Nephron progenitor cell (in vitro differentiated cells): ENCODE data around the gene DDX47.

ENCODE experiments used
- DNase-seq: peaks from one replicate; pipeline ENCODE4 v3.0.0; 2021
- H3K27ac Mint-ChIP-seq: 2 replicates; pipeline ENCODE4 v1.8.0; 2021; ENCODE audit warnings: mild to moderate bottlenecking, moderate library complexity, mixed read lengths
- H3K27me3 Mint-ChIP-seq: 2 replicates; pipeline ENCODE4 v1.8.0; 2021; ENCODE audit warnings: mild to moderate bottlenecking, low read depth, mixed read lengths; ENCODE audit not compliant: poor library complexity
- H3K36me3 Mint-ChIP-seq: 2 replicates; pipeline ENCODE4 v1.8.0; 2021; ENCODE audit warnings: low read depth, mixed read lengths
- H3K4me1 Mint-ChIP-seq: 2 replicates; pipeline ENCODE4 v1.8.0; 2021; ENCODE audit warnings: mixed read lengths
- H3K4me3 Mint-ChIP-seq: 2 replicates; pipeline ENCODE4 v1.8.0; 2021; ENCODE audit warnings: mild to moderate bottlenecking, moderate library complexity, mixed read lengths
- H3K9me3 Mint-ChIP-seq: 2 replicates; pipeline ENCODE4 v1.8.0; 2021; ENCODE audit warnings: mild to moderate bottlenecking, moderate library complexity, mixed read lengths
- CTCF ChIP-seq: fragments of 200-600 bp; sonication (generic); IDR thresholded peaks from 2 replicates; pipeline ENCODE4 v1.5.0; 2021; ENCODE audit warnings: antibody characterized with exemption

DDX47 gene

GRCh38 chr12:12813120-12814101, at the start of gene DDX47:
DDX47 (plus strand) TSS chr12:12813346; CDS start chr12:12813368, 22 bp downstream.
- peaks cover 66% of the 10 kb centered on the region for H3K4me1 Mint-ChIP-seq
- peaks cover 36% of the 10 kb centered on the region for H3K36me3 Mint-ChIP-seq
- TF ChIP-seq CTCF = peak; percentile 96

GRCh38 chr12:12764824-12765223, 48.3 kb upstream of the DDX47 start:
- H3K36me3 Mint-ChIP-seq = peaks cover 8% of the 10 kb centered on the region
- no peak for DNase-seq
- H3K9me3 Mint-ChIP-seq = peaks cover 11% of the 10 kb centered on the region
- H3K27ac Mint-ChIP-seq = peak overlapping the region; percentile 97
- no peak overlapping the region for H3K4me3 Mint-ChIP-seq
- no peaks in the 10 kb centered on the region for H3K4me1 Mint-ChIP-seq
- no peaks in the 10 kb centered on the region for H3K27me3 Mint-ChIP-seq
- no peak for TF ChIP-seq CTCF

More at GRCh38 chr12:12813120-12814101, at the start of gene DDX47:
- Mint-ChIP-seq H3K27me3 (peaks cover 4% of the 10 kb centered on the region), H3K9me3 (no peaks in the 10 kb centered on the region), H3K4me3 (peak within 1 kb of the TSS; percentile 99), H3K27ac (peak within 1 kb of the TSS; percentile 98)
- DNase-seq = peak; percentile 99

- no peaks in the 10 kb centered on the region for H3K4me1 Mint-ChIP-seq
- no peak for TF ChIP-seq CTCF
- peaks cover 6% of the 10 kb centered on the region for H3K27me3 Mint-ChIP-seq
- peaks cover 29% of the 10 kb centered on the region for H3K36me3 Mint-ChIP-seq
- H3K9me3 Mint-ChIP-seq = peaks cover 45% of the 10 kb centered on the region
- H3K27ac Mint-ChIP-seq = no peak overlapping the region
- no peak overlapping the region for H3K4me3 Mint-ChIP-seq
- DNase-seq = no peak
Observed at GRCh38 chr12:12770262-12770661, 42.9 kb upstream of the DDX47 start.

GRCh38 chr12:12774791-12775190, 38.4 kb upstream of the DDX47 start:
- H3K4me3 Mint-ChIP-seq = no peak overlapping the region
- DNase-seq = no peak
- H3K27me3 Mint-ChIP-seq = peaks cover 10% of the 10 kb centered on the region
- H3K36me3 Mint-ChIP-seq = peaks cover 26% of the 10 kb centered on the region
- no peaks in the 10 kb centered on the region for H3K4me1 Mint-ChIP-seq
- TF ChIP-seq CTCF = no peak
- H3K27ac Mint-ChIP-seq = no peak overlapping the region
- peaks cover 41% of the 10 kb centered on the region for H3K9me3 Mint-ChIP-seq

- Mint-ChIP-seq H3K4me1 (no peaks in the 10 kb centered on the region), H3K4me3 (no peak overlapping the region), H3K9me3 (peaks cover 28% of the 10 kb centered on the region), H3K36me3 (peaks cover 15% of the 10 kb centered on the region), H3K27me3 (peaks cover 4% of the 10 kb centered on the region), H3K27ac (peak overlapping the region; percentile 5)
- no peak for DNase-seq
- TF ChIP-seq CTCF = no peak
Observed at GRCh38 chr12:12776261-12776660, 36.9 kb upstream of the DDX47 start.
